ENCODE measurements around the gene MOB3A.

DNA sequence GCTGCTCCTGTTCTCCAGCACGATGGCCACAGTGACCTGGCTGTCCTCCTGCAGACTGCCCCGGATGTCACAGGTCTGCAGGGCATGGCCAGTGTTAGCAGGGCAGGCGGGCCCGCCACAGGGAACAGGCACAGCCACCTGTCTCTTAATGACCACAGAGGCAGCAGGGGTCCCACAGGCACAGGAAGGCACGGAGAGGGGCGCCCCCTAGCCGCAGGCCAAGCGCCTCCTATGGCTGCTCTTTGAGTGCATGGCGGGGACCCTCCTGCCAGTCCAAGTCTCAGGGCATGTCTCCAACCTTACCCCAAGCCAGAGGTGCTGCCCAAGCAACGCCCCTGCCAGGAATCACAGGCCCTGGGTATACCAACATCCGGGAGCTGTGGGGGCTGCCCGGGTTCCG is 14.7 kb upstream of the MOB3A start:
- TF ChIP-seq POLR2A (IDR thresholded peaks at IDR 0.05) = no peak
- TF ChIP-seq, protein P1, sequence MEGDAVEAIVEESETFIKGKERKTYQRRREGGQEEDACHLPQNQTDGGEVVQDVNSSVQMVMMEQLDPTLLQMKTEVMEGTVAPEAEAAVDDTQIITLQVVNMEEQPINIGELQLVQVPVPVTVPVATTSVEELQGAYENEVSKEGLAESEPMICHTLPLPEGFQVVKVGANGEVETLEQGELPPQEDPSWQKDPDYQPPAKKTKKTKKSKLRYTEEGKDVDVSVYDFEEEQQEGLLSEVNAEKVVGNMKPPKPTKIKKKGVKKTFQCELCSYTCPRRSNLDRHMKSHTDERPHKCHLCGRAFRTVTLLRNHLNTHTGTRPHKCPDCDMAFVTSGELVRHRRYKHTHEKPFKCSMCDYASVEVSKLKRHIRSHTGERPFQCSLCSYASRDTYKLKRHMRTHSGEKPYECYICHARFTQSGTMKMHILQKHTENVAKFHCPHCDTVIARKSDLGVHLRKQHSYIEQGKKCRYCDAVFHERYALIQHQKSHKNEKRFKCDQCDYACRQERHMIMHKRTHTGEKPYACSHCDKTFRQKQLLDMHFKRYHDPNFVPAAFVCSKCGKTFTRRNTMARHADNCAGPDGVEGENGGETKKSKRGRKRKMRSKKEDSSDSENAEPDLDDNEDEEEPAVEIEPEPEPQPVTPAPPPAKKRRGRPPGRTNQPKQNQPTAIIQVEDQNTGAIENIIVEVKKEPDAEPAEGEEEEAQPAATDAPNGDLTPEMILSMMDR (IDR thresholded peaks at IDR 0.05 in 4 of 5, conservative IDR thresholded peaks at IDR 0.05 in 1 of 5) = no peak
